GM23338 (cell line): ENCODE data around the gene MYH13.

Experiments used
- CREB1 ChIP-seq: fragments of 250-450 bp; sonication (Bioruptor Pico); IDR thresholded peaks from 2 replicates; pipeline ENCODE4 v1.5.0; 2020; ENCODE audit warnings: low read depth, mild to moderate bottlenecking, moderate library complexity
- EZH2 ChIP-seq: fragments of 200-600 bp; sonication (generic); IDR thresholded peaks from one replicate; pipeline ENCODE4 v1.8.0; 2017; ENCODE audit warnings: antibody characterized with exemption, mild to moderate bottlenecking, low read depth; ENCODE audit not compliant: unreplicated experiment
- EZH2phosphoT487 ChIP-seq: fragments of 200-600 bp; sonication (generic); IDR thresholded peaks from one replicate; pipeline ENCODE4 v1.8.1; 2018; ENCODE audit warnings: antibody characterized with exemption; ENCODE audit not compliant: unreplicated experiment
- JUNB ChIP-seq: IDR thresholded peaks from one replicate; pipeline ENCODE4 v1.6.1; 2016; ENCODE audit warnings: antibody characterized with exemption; ENCODE audit not compliant: unreplicated experiment
- POLR2AphosphoS5 ChIP-seq: IDR thresholded peaks from 2 replicates; pipeline ENCODE4 v1.6.1; 2016; ENCODE audit warnings: antibody characterized with exemption, low read depth
- STAT1 ChIP-seq: IDR thresholded peaks from one replicate; pipeline ENCODE4 v1.6.1; 2016; ENCODE audit warnings: antibody characterized with exemption; ENCODE audit not compliant: unreplicated experiment
- ZNF331 ChIP-seq: fragments of 250-450 bp; sonication (Bioruptor Pico); IDR thresholded peaks from 2 replicates; pipeline ENCODE4 v1.5.0; 2020; ENCODE audit warnings: low read depth, mild to moderate bottlenecking, moderate library complexity
- TF ChIP-seq, protein P1 (sequence below), 2 experiments: fragments of 200-600 bp in 1 of 2; sonication (generic) in 1 of 2; conservative IDR thresholded peaks; 2 replicates each; pipeline versions ENCODE4 v1.5.1 to v1.6.1; 2016 to 2017; ENCODE audit warnings: antibody characterized with exemption in 2 of 2, low read depth in 2 of 2, mild to moderate bottlenecking in 2 of 2, moderate library complexity in 1 of 2
- TF ChIP-seq, protein P2 (sequence below): IDR thresholded peaks from 2 replicates; pipeline ENCODE4 v1.6.1; 2016; ENCODE audit warnings: antibody characterized with exemption
- TF ChIP-seq, protein P3 (sequence below): IDR thresholded peaks from one replicate; pipeline ENCODE4 v1.6.1; 2018; ENCODE audit warnings: antibody characterized with exemption; ENCODE audit not compliant: unreplicated experiment
- TF ChIP-seq, protein P4 (sequence below): fragments of 250-450 bp; sonication (Bioruptor Pico); IDR thresholded peaks from 2 replicates; pipeline ENCODE4 v1.5.0; 2020; ENCODE audit warnings: mild to moderate bottlenecking, moderate library complexity

DNA sequence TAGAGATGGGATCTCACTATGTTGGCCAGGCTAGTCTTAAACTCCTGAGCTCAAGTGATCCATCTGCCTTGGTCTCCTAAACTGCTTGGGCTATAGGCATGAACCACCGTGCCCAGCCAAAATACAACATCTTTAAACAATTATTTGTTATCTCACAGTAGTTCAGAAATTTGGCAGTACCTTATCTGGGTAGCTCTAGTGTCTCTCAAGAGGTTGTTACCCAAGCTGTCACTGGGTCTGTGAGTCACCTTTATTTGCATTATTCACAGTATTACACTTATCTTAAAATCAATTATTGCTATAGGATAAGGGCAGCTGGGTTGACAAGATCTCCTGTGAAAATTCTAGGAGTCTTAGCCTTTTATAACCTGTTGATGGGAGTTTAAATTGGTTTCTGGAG is 110.4 kb downstream of the MYH13 start:
- no peak for TF ChIP-seq POLR2AphosphoS5
- TF ChIP-seq, protein P1, sequence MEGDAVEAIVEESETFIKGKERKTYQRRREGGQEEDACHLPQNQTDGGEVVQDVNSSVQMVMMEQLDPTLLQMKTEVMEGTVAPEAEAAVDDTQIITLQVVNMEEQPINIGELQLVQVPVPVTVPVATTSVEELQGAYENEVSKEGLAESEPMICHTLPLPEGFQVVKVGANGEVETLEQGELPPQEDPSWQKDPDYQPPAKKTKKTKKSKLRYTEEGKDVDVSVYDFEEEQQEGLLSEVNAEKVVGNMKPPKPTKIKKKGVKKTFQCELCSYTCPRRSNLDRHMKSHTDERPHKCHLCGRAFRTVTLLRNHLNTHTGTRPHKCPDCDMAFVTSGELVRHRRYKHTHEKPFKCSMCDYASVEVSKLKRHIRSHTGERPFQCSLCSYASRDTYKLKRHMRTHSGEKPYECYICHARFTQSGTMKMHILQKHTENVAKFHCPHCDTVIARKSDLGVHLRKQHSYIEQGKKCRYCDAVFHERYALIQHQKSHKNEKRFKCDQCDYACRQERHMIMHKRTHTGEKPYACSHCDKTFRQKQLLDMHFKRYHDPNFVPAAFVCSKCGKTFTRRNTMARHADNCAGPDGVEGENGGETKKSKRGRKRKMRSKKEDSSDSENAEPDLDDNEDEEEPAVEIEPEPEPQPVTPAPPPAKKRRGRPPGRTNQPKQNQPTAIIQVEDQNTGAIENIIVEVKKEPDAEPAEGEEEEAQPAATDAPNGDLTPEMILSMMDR (conservative IDR thresholded peaks at IDR 0.05; ENCODE audit: low read depth in 2 of 2), result no peak
- no peak for TF ChIP-seq EZH2
- TF ChIP-seq EZH2phosphoT487, result no peak
- TF ChIP-seq, protein P2, sequence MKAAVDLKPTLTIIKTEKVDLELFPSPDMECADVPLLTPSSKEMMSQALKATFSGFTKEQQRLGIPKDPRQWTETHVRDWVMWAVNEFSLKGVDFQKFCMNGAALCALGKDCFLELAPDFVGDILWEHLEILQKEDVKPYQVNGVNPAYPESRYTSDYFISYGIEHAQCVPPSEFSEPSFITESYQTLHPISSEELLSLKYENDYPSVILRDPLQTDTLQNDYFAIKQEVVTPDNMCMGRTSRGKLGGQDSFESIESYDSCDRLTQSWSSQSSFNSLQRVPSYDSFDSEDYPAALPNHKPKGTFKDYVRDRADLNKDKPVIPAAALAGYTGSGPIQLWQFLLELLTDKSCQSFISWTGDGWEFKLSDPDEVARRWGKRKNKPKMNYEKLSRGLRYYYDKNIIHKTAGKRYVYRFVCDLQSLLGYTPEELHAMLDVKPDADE, result no peak
- TF ChIP-seq, protein P3, sequence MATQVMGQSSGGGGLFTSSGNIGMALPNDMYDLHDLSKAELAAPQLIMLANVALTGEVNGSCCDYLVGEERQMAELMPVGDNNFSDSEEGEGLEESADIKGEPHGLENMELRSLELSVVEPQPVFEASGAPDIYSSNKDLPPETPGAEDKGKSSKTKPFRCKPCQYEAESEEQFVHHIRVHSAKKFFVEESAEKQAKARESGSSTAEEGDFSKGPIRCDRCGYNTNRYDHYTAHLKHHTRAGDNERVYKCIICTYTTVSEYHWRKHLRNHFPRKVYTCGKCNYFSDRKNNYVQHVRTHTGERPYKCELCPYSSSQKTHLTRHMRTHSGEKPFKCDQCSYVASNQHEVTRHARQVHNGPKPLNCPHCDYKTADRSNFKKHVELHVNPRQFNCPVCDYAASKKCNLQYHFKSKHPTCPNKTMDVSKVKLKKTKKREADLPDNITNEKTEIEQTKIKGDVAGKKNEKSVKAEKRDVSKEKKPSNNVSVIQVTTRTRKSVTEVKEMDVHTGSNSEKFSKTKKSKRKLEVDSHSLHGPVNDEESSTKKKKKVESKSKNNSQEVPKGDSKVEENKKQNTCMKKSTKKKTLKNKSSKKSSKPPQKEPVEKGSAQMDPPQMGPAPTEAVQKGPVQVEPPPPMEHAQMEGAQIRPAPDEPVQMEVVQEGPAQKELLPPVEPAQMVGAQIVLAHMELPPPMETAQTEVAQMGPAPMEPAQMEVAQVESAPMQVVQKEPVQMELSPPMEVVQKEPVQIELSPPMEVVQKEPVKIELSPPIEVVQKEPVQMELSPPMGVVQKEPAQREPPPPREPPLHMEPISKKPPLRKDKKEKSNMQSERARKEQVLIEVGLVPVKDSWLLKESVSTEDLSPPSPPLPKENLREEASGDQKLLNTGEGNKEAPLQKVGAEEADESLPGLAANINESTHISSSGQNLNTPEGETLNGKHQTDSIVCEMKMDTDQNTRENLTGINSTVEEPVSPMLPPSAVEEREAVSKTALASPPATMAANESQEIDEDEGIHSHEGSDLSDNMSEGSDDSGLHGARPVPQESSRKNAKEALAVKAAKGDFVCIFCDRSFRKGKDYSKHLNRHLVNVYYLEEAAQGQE, result no peak
- no peak for TF ChIP-seq CREB1
- TF ChIP-seq, protein P4, sequence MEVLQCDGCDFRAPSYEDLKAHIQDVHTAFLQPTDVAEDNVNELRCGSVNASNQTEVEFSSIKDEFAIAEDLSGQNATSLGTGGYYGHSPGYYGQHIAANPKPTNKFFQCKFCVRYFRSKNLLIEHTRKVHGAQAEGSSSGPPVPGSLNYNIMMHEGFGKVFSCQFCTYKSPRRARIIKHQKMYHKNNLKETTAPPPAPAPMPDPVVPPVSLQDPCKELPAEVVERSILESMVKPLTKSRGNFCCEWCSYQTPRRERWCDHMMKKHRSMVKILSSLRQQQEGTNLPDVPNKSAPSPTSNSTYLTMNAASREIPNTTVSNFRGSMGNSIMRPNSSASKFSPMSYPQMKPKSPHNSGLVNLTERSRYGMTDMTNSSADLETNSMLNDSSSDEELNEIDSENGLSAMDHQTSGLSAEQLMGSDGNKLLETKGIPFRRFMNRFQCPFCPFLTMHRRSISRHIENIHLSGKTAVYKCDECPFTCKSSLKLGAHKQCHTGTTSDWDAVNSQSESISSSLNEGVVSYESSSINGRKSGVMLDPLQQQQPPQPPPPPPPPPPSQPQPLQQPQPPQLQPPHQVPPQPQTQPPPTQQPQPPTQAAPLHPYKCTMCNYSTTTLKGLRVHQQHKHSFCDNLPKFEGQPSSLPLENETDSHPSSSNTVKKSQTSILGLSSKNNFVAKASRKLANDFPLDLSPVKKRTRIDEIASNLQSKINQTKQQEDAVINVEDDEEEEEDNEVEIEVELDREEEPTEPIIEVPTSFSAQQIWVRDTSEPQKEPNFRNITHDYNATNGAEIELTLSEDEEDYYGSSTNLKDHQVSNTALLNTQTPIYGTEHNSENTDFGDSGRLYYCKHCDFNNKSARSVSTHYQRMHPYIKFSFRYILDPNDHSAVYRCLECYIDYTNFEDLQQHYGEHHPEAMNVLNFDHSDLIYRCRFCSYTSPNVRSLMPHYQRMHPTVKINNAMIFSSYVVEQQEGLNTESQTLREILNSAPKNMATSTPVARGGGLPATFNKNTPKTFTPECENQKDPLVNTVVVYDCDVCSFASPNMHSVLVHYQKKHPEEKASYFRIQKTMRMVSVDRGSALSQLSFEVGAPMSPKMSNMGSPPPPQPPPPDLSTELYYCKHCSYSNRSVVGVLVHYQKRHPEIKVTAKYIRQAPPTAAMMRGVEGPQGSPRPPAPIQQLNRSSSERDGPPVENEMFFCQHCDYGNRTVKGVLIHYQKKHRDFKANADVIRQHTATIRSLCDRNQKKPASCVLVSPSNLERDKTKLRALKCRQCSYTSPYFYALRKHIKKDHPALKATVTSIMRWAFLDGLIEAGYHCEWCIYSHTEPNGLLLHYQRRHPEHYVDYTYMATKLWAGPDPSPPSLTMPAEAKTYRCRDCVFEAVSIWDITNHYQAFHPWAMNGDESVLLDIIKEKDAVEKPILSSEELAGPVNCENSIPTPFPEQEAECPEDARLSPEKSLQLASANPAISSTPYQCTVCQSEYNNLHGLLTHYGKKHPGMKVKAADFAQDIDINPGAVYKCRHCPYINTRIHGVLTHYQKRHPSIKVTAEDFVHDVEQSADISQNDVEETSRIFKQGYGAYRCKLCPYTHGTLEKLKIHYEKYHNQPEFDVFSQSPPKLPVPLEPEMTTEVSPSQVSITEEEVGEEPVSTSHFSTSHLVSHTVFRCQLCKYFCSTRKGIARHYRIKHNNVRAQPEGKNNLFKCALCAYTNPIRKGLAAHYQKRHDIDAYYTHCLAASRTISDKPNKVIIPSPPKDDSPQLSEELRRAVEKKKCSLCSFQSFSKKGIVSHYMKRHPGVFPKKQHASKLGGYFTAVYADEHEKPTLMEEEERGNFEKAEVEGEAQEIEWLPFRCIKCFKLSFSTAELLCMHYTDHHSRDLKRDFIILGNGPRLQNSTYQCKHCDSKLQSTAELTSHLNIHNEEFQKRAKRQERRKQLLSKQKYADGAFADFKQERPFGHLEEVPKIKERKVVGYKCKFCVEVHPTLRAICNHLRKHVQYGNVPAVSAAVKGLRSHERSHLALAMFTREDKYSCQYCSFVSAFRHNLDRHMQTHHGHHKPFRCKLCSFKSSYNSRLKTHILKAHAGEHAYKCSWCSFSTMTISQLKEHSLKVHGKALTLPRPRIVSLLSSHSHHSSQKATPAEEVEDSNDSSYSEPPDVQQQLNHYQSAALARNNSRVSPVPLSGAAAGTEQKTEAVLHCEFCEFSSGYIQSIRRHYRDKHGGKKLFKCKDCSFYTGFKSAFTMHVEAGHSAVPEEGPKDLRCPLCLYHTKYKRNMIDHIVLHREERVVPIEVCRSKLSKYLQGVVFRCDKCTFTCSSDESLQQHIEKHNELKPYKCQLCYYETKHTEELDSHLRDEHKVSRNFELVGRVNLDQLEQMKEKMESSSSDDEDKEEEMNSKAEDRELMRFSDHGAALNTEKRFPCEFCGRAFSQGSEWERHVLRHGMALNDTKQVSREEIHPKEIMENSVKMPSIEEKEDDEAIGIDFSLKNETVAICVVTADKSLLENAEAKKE (CRISPR knock-in tag), result no peak
- TF ChIP-seq ZNF331 (CRISPR knock-in tag), result no peak
- no peak for TF ChIP-seq STAT1
- no peak for TF ChIP-seq JUNB
